Measurements from ENCODE around the gene OVOL2.
"Not testable (repeated sequence)": the region's sequence is repeated elsewhere in the genome, so short reads cannot be mapped to it uniquely, and the experiment has no call there.

Gene OVOL2

GRCh38 chr20:18057101-18057993 lies at the start of gene OVOL2:
OVOL2 (minus strand) TSS chr20:18057916; CDS start chr20:18057634, 282 bp downstream.
- no peak for DNase-seq (ENCODE audit: low spot score)

GRCh38 chr20:18103497-18103896 lies 45.8 kb upstream of the OVOL2 start:
- DNase-seq (ENCODE audit: low spot score) = no peak

GRCh38 chr20:18101125-18101810 lies 43.6 kb upstream of the OVOL2 start:
- no peak for DNase-seq (ENCODE audit: low spot score)

GRCh38 chr20:18100569-18100968 lies 42.9 kb upstream of the OVOL2 start:
- not testable (repeated sequence) for DNase-seq (ENCODE audit: low spot score)

GRCh38 chr20:18094191-18094590 lies 36.5 kb upstream of the OVOL2 start:
- no peak for DNase-seq (ENCODE audit: low spot score)

- DNase-seq (ENCODE audit: low spot score) = no peak
Measured at GRCh38 chr20:18093388-18093787, 35.7 kb upstream of the OVOL2 start.

- DNase-seq (ENCODE audit: low spot score) = no peak
Measured at GRCh38 chr20:18092890-18093289, 35.2 kb upstream of the OVOL2 start.

GRCh38 chr20:18091623-18092022 lies 33.9 kb upstream of the OVOL2 start:
- no peak for DNase-seq (ENCODE audit: low spot score)

- no peak for DNase-seq (ENCODE audit: low spot score)
Measured at GRCh38 chr20:18090477-18090876, 32.8 kb upstream of the OVOL2 start.

GRCh38 chr20:18090044-18090443 lies 32.3 kb upstream of the OVOL2 start:
- no peak for DNase-seq (ENCODE audit: low spot score)

GRCh38 chr20:18088841-18089240 lies 31.1 kb upstream of the OVOL2 start:
- not testable (repeated sequence) for DNase-seq (ENCODE audit: low spot score)

- not testable (repeated sequence) for DNase-seq (ENCODE audit: low spot score)
Measured at GRCh38 chr20:18088298-18088697, 30.6 kb upstream of the OVOL2 start.

GRCh38 chr20:18087054-18087453 lies 29.3 kb upstream of the OVOL2 start:
- no peak for DNase-seq (ENCODE audit: low spot score)

- DNase-seq (ENCODE audit: low spot score) = not testable (repeated sequence)
Measured at GRCh38 chr20:18080836-18081235, 23.1 kb upstream of the OVOL2 start.

GRCh38 chr20:18079756-18080353 lies 22.1 kb upstream of the OVOL2 start:
- no peak for DNase-seq (ENCODE audit: low spot score)

GRCh38 chr20:18077157-18077556 lies 19.4 kb upstream of the OVOL2 start:
- no peak for DNase-seq (ENCODE audit: low spot score)

GRCh38 chr20:18072532-18072931 lies 14.8 kb upstream of the OVOL2 start:
- DNase-seq (ENCODE audit: low spot score) = no peak

GRCh38 chr20:18066421-18067333 lies 9.0 kb upstream of the OVOL2 start:
- no peak for DNase-seq (ENCODE audit: low spot score)

GRCh38 chr20:18063676-18064075 lies 6.0 kb upstream of the OVOL2 start:
- DNase-seq (ENCODE audit: low spot score) = no peak

- no peak for DNase-seq (ENCODE audit: low spot score)
Measured at GRCh38 chr20:18059603-18060002, 1.9 kb upstream of the OVOL2 start.

GRCh38 chr20:18058661-18059467 lies 1.1 kb upstream of the OVOL2 start:
- DNase-seq (ENCODE audit: low spot score) = no peak

All from hematopoietic multipotent progenitor cell treated with erythropoietin and hydrocortisone succinate and interleukin-3 and kit ligand, for 17 days (in vitro differentiated cells).